Mammary epithelial cell (primary cell): ENCODE measurements around the gene TBX5.

Experiments
- CTCF ChIP-seq, 2 donors: IDR thresholded peaks in 1 of 2; conservative IDR thresholded peaks in 1 of 2; 2 replicates each; pipeline ENCODE4 v1.5.1; 2011 to 2012; ENCODE audit warnings: inconsistent platforms in 2 of 2, low read length in 2 of 2, mild to moderate bottlenecking in 2 of 2, control low read depth in 1 of 2, low read depth in 1 of 2; ENCODE audit not compliant: insufficient read depth in 1 of 2; ENCODE audit errors: extremely low read depth in 1 of 2
- EZH2 ChIP-seq: IDR thresholded peaks from 2 replicates; pipeline ENCODE4 v1.6.1; 2012; ENCODE audit warnings: low read length, inconsistent platforms, borderline replicate concordance

GRCh38 chr12:114381177-114381576, 24.8 kb downstream of the TBX5 start:
- TF ChIP-seq CTCF (conservative IDR thresholded peaks at IDR 0.05 in 1 of 2, IDR thresholded peaks at IDR 0.05 in 1 of 2; ENCODE audit: extremely low read depth in 1 of 2, insufficient read depth in 1 of 2, low read depth in 1 of 2, low read length in 2 of 2) (no peak), EZH2 (no peak)
